Tibial nerve (tissue), 4 donors: ENCODE results near the gene RREB1. TPM values are rescaled to one million over a fixed set of nuclear protein-coding genes. Genes with fewer than 3 reads are reported as not detected.
A peak's percentile ranks its signal among the peaks of the same experiment; 100 is the strongest.

Experiments
- DNase-seq, 2 donors: peaks; one replicate each; pipeline ENCODE4 v3.0.0-alpha.2; 2019; ENCODE audit warnings: low spot score in 2 of 2
- H3K27ac ChIP-seq, 4 donors: fragments of 200-600 bp; sonication (generic) in 3 of 4; one replicate each; pipeline ENCODE4 v1.5.1; 2017 to 2019; ENCODE audit warnings: mild to moderate bottlenecking in 1 of 4
- H3K27me3 ChIP-seq, 2 donors: fragments of 200-600 bp; sonication (generic) in 1 of 2; one replicate each; pipeline versions ENCODE4 v1.5.1 to v1.6.0; 2017 to 2019
- H3K36me3 ChIP-seq, 3 donors: fragments of 200-600 bp; sonication (generic); one replicate each; pipeline ENCODE4 v1.5.1; 2018 to 2019
- H3K4me1 ChIP-seq, 4 donors: fragments of 200-600 bp; sonication (generic) in 3 of 4; one replicate each; pipeline ENCODE4 v1.5.1; 2017 to 2019
- H3K4me3 ChIP-seq, 4 donors: fragments of 200-600 bp; sonication (generic) in 3 of 4; one replicate each; pipeline ENCODE4 v1.5.1; 2017 to 2019; ENCODE audit warnings: mild to moderate bottlenecking in 1 of 4, moderate library complexity in 1 of 4
- H3K9me3 ChIP-seq, 4 donors: fragments of 200-600 bp; sonication (generic) in 3 of 4; one replicate each; pipeline ENCODE4 v1.5.1; 2017 to 2019
- CTCF ChIP-seq, 5 experiments: fragments of 200-600 bp in 3 of 5; fragments of 450-650 bp in 2 of 5; sonication (generic) in 3 of 5; IDR thresholded peaks; one replicate each; pipeline ENCODE4 v1.5.1; 2016 to 2019; ENCODE audit warnings: antibody characterized with exemption in 5 of 5, mild to moderate bottlenecking in 3 of 5, moderate library complexity in 2 of 5
- EP300 ChIP-seq, 2 donors: sonication (generic); formaldehyde crosslinking; IDR thresholded peaks; one replicate each; pipeline ENCODE4 v1.6.1; 2017; ENCODE audit warnings: antibody characterized with exemption in 2 of 2, mild to moderate bottlenecking in 1 of 2
- POLR2A ChIP-seq, 2 donors: fragments of 450-650 bp; IDR thresholded peaks; one replicate each; pipeline ENCODE4 v1.6.1; 2017; ENCODE audit warnings: antibody characterized with exemption in 2 of 2, mild to moderate bottlenecking in 2 of 2, moderate library complexity in 2 of 2
- WGBS, 2 donors: methylation state at CpG; one replicate each; pipeline ENCODE4 v1.1.5; 2018; 5-methylcytosine and 5-hydroxymethylcytosine counted together
- total RNA-seq, 4 donors: library from RNA; depleted of rRNA; stranded (reverse); fragments of >200 nt; gene quantifications; one replicate each; pipeline ENCODE4 v1.1.0, GENCODE V29; 2016

RREB1 gene
- total RNA-seq, 4 donors from 2014 or later, result 32.3 to 61.5 (median 36.3) TPM

GRCh38 chr6:7237653-7238188 lies 130.0 kb downstream of the RREB1 start:
- WGBS, 2 donors, result 89 to 91% methylated on average over 8 of the region's 8 CpGs
- peaks cover 0 to 29% (median 11%) of the 10 kb centered on the region in 4 donors for H3K4me1 ChIP-seq
- DNase-seq, result no peak
- H3K9me3 ChIP-seq, result no peaks in the 10 kb centered on the region
- no peak overlapping the region for H3K4me3 ChIP-seq
- H3K27ac ChIP-seq, result no peak overlapping the region
- H3K36me3 ChIP-seq, result peaks cover 0 to 53% (median 0%) of the 10 kb centered on the region in 3 donors
- no peaks in the 10 kb centered on the region for H3K27me3 ChIP-seq
- TF ChIP-seq POLR2A (IDR thresholded peaks at IDR 0.05) (no peak), EP300 (IDR thresholded peaks at IDR 0.05) (no peak), CTCF (IDR thresholded peaks at IDR 0.05) (no peak)

- Histone ChIP-seq H3K9me3 (no peaks in the 10 kb centered on the region), H3K36me3 (peaks cover 0 to 48% (median 0%) of the 10 kb centered on the region in 3 donors), H3K4me3 (no peak overlapping the region), H3K4me1 (peaks cover 0 to 37% (median 17%) of the 10 kb centered on the region in 4 donors), H3K27ac (no peak overlapping the region), H3K27me3 (no peaks in the 10 kb centered on the region)
- WGBS, 2 donors, result 94 to 95% methylated on average over 5 of the region's 5 CpGs
- TF ChIP-seq EP300 (IDR thresholded peaks at IDR 0.05), result no peak
- TF ChIP-seq CTCF (IDR thresholded peaks at IDR 0.05), result no peak
- no peak for TF ChIP-seq POLR2A (IDR thresholded peaks at IDR 0.05)
- no peak for DNase-seq
Observed at GRCh38 chr6:7238526-7238899, 130.8 kb downstream of the RREB1 start.

GRCh38 chr6:7238900-7239589 lies 131.3 kb downstream of the RREB1 start:
- 46 to 50% methylated on average over 10 of the region's 10 CpGs for WGBS, 2 donors

GRCh38 chr6:7239590-7239948 lies 131.8 kb downstream of the RREB1 start:
- Histone ChIP-seq H3K27me3 (no peaks in the 10 kb centered on the region), H3K27ac (no peak overlapping the region), H3K36me3 (peaks cover 0 to 39% (median 0%) of the 10 kb centered on the region in 3 donors), H3K4me1 (peaks cover 0 to 40% (median 20%) of the 10 kb centered on the region in 4 donors), H3K9me3 (no peaks in the 10 kb centered on the region), H3K4me3 (no peak overlapping the region)
- WGBS, 2 donors, result 74 to 82% methylated on average over 5 of the region's 5 CpGs
- no peak for DNase-seq
- TF ChIP-seq EP300 (IDR thresholded peaks at IDR 0.05) (no peak), POLR2A (IDR thresholded peaks at IDR 0.05) (no peak), CTCF (IDR thresholded peaks at IDR 0.05) (no peak)

More at GRCh38 chr6:7238900-7239589, 131.3 kb downstream of the RREB1 start:
- Histone ChIP-seq H3K36me3 (peaks cover 0 to 44% (median 0%) of the 10 kb centered on the region in 3 donors), H3K9me3 (no peaks in the 10 kb centered on the region), H3K27me3 (no peaks in the 10 kb centered on the region), H3K27ac (no peak overlapping the region), H3K4me1 (peaks cover 0 to 40% (median 20%) of the 10 kb centered on the region in 4 donors), H3K4me3 (no peak overlapping the region)
- TF ChIP-seq POLR2A (IDR thresholded peaks at IDR 0.05) (no peak), EP300 (IDR thresholded peaks at IDR 0.05) (no peak), CTCF (IDR thresholded peaks at IDR 0.05) (peak; percentile 49 to 64 (median 59))
- peak; percentile 73 to 82 for DNase-seq

- peaks cover 0 to 39% (median 20%) of the 10 kb centered on the region in 4 donors for H3K4me1 ChIP-seq
- no peak overlapping the region for H3K4me3 ChIP-seq
- no peaks in the 10 kb centered on the region for H3K9me3 ChIP-seq
- peaks cover 0 to 38% (median 0%) of the 10 kb centered on the region in 3 donors for H3K36me3 ChIP-seq
- no peak overlapping the region for H3K27ac ChIP-seq
- 92 to 93% methylated on average over 9 of the region's 9 CpGs for WGBS, 2 donors
- no peak for DNase-seq
- no peaks in the 10 kb centered on the region for H3K27me3 ChIP-seq
- TF ChIP-seq EP300 (IDR thresholded peaks at IDR 0.05), result no peak
Observed at GRCh38 chr6:7240351-7240750, 132.6 kb downstream of the RREB1 start.
